Measurements from ENCODE around the gene FADS6.

The FADS6 gene

GRCh38 chr17:74892974-74893911 lies at the start of gene FADS6:
Gene FADS6, minus strand, starts transcription at chr17:74893633. Its CDS starts 38 bp downstream, at chr17:74893595.
- no peak for DNase-seq (ENCODE audit: low read depth in 2 of 2)

- DNase-seq (ENCODE audit: low read depth in 2 of 2), result no peak
Measured at GRCh38 chr17:74941128-74941725, 47.8 kb upstream of the FADS6 start.

- no peak for DNase-seq (ENCODE audit: low read depth in 2 of 2)
Measured at GRCh38 chr17:74939534-74939933, 46.1 kb upstream of the FADS6 start.

- no peak for DNase-seq (ENCODE audit: low read depth in 2 of 2)
Measured at GRCh38 chr17:74938194-74938950, 44.9 kb upstream of the FADS6 start.

- no peak for DNase-seq (ENCODE audit: low read depth in 2 of 2)
Measured at GRCh38 chr17:74937064-74938051, 43.9 kb upstream of the FADS6 start.

GRCh38 chr17:74936470-74936799 lies 43.0 kb upstream of the FADS6 start:
- DNase-seq (ENCODE audit: low read depth in 2 of 2), result no peak

GRCh38 chr17:74935585-74936469 lies 42.4 kb upstream of the FADS6 start, which contains the start of gene OTOP3:
Gene OTOP3, plus strand, starts transcription at chr17:74935898. Its CDS starts 24 bp downstream, at chr17:74935922.
- DNase-seq (ENCODE audit: low read depth in 2 of 2), result no peak

- no peak for DNase-seq (ENCODE audit: low read depth in 2 of 2)
Measured at GRCh38 chr17:74935048-74935447, 41.6 kb upstream of the FADS6 start.

GRCh38 chr17:74930535-74931036 lies 37.2 kb upstream of the FADS6 start:
- no peak for DNase-seq (ENCODE audit: low read depth in 2 of 2)

GRCh38 chr17:74928786-74929185 lies 35.4 kb upstream of the FADS6 start:
- no peak for DNase-seq (ENCODE audit: low read depth in 2 of 2)

- no peak for DNase-seq (ENCODE audit: low read depth in 2 of 2)
Measured at GRCh38 chr17:74925242-74925641, 31.8 kb upstream of the FADS6 start.

- DNase-seq (ENCODE audit: low read depth in 2 of 2), result no peak
Measured at GRCh38 chr17:74924250-74924948, 31.0 kb upstream of the FADS6 start, which contains the start of gene OTOP2. Gene OTOP2, plus strand, starts transcription at chr17:74924273. Its CDS starts 360 bp downstream, at chr17:74924633.

- DNase-seq (ENCODE audit: low read depth in 2 of 2), result peak; percentile 33 to 43
Measured at GRCh38 chr17:74923538-74924249, 30.3 kb upstream of the FADS6 start.

GRCh38 chr17:74922694-74923537 lies 29.5 kb upstream of the FADS6 start, which contains the start of gene USH1G:
Gene USH1G, minus strand, starts transcription at chr17:74923255. Its CDS starts 182 bp downstream, at chr17:74923073.
- DNase-seq (ENCODE audit: low read depth in 2 of 2), result no peak

GRCh38 chr17:74922172-74922571 lies 28.7 kb upstream of the FADS6 start:
- DNase-seq (ENCODE audit: low read depth in 2 of 2), result no peak

- no peak for DNase-seq (ENCODE audit: low read depth in 2 of 2)
Measured at GRCh38 chr17:74921769-74922168, 28.3 kb upstream of the FADS6 start.

- DNase-seq (ENCODE audit: low read depth in 2 of 2), result no peak
Measured at GRCh38 chr17:74921026-74921681, 27.7 kb upstream of the FADS6 start.
